HEK293 (cell line): ENCODE measurements around the gene IDI2.

Experiments
- CTCF ChIA-PET: fragments of 350-600 bp; formaldehyde crosslinking; extraction: SDS; loops from one replicate; lab custom pipeline; 2021; ENCODE audit warnings: antibody characterized with exemption; lab: Yijun Ruan, JAX
- POLR2A ChIA-PET: fragments of 300-600 bp; formaldehyde crosslinking; extraction: SDS; loops from one replicate; lab custom pipeline; 2020; ENCODE audit warnings: antibody characterized with exemption, inconsistent platforms; lab: Yijun Ruan, JAX
- H3K27ac ChIP-seq: fragments of 200-500 bp; sonication (Bioruptor generic); 2 replicates; pipeline ENCODE4 v1.5.1; 2014; ENCODE audit warnings: low read depth, low read length, control low read depth, inconsistent platforms; ENCODE audit errors: extremely low read depth
- H3K36me3 ChIP-seq, 2 experiments: fragments of 200-500 bp in 1 of 2; sonication (Bioruptor generic) in 1 of 2; 1 replicate in 1 of 2; 2 replicates in 1 of 2; pipeline ENCODE4 v1.5.1; 2014 to 2017; ENCODE audit warnings: inconsistent platforms in 2 of 2, low read length in 2 of 2; ENCODE audit not compliant: control insufficient read depth in 2 of 2, insufficient read depth in 1 of 2
- H3K4me1 ChIP-seq: fragments of 200-500 bp; sonication (Bioruptor generic); 2 replicates; pipeline ENCODE4 v1.5.1; 2014; ENCODE audit warnings: mild to moderate bottlenecking, low read length, inconsistent platforms; ENCODE audit not compliant: control insufficient read depth, insufficient read depth
- H3K4me3 ChIP-seq: 2 replicates; pipeline ENCODE4 v1.5.1; 2011; ENCODE audit warnings: low read depth, mild to moderate bottlenecking, control low read depth, low read length, moderate library complexity
- H3K9me3 ChIP-seq: fragments of 200-500 bp; sonication (Bioruptor generic); 2 replicates; pipeline ENCODE4 v1.5.1; 2014; ENCODE audit warnings: low read depth, low read length, inconsistent platforms; ENCODE audit not compliant: control insufficient read depth, insufficient read depth
- BCL11B ChIP-seq: fragments of 450-650 bp; formaldehyde crosslinking; IDR thresholded peaks from 2 replicates; pipeline ENCODE4 v1.5.1; 2016; ENCODE audit warnings: low read depth, missing biosample characterization, missing genetic modification characterization
- GLI2 ChIP-seq: fragments of 450-650 bp; formaldehyde crosslinking; IDR thresholded peaks from 2 replicates; pipeline ENCODE4; 2017; ENCODE audit warnings: missing biosample characterization, missing genetic modification characterization, low read depth, borderline replicate concordance
- HOXD13 ChIP-seq: sonication (generic); formaldehyde crosslinking; IDR thresholded peaks from 2 replicates; pipeline ENCODE4 v1.8.0; 2022; ENCODE audit warnings: missing genetic modification reagents, borderline replicate concordance
- INSM2 ChIP-seq: fragments of 450-650 bp; formaldehyde crosslinking; IDR thresholded peaks from 2 replicates; pipeline ENCODE4 v1.5.1; 2016; ENCODE audit warnings: missing biosample characterization, missing genetic modification characterization
- KLF7 ChIP-seq: fragments of 450-650 bp; formaldehyde crosslinking; IDR thresholded peaks from 2 replicates; pipeline ENCODE4 v1.5.1; 2016; ENCODE audit warnings: missing biosample characterization, missing genetic modification characterization, borderline replicate concordance
- MYNN ChIP-seq: fragments of 450-650 bp; formaldehyde crosslinking; IDR thresholded peaks from 2 replicates; pipeline ENCODE4 v1.5.1; 2016; ENCODE audit warnings: missing biosample characterization, missing genetic modification characterization, borderline replicate concordance
- RBAK ChIP-seq: fragments of 450-650 bp; formaldehyde crosslinking; IDR thresholded peaks from 2 replicates; pipeline ENCODE4 v1.5.1; 2016; ENCODE audit warnings: missing biosample characterization, missing genetic modification characterization
- SP7 ChIP-seq: fragments of 450-650 bp; formaldehyde crosslinking; IDR thresholded peaks from 2 replicates; pipeline ENCODE4 v1.5.1; 2016; ENCODE audit warnings: missing biosample characterization, missing genetic modification characterization
- ZBTB11 ChIP-seq: fragments of 450-650 bp; formaldehyde crosslinking; conservative IDR thresholded peaks from 2 replicates; pipeline ENCODE4 v1.5.1; 2016; ENCODE audit warnings: low read depth, missing biosample characterization, missing genetic modification characterization
- ZBTB17 ChIP-seq: fragments of 450-650 bp; formaldehyde crosslinking; IDR thresholded peaks from 2 replicates; pipeline ENCODE4 v1.5.1; 2016; ENCODE audit warnings: missing biosample characterization, missing genetic modification characterization
- ZBTB20 ChIP-seq: fragments of 450-650 bp; formaldehyde crosslinking; IDR thresholded peaks from 2 replicates; pipeline ENCODE4 v1.5.1; 2016; ENCODE audit warnings: missing biosample characterization, missing genetic modification characterization
- ZBTB44 ChIP-seq: fragments of 450-650 bp; IDR thresholded peaks from 2 replicates; pipeline ENCODE4 v1.5.1; 2018; ENCODE audit warnings: missing biosample characterization, mild to moderate bottlenecking, missing genetic modification characterization
- ZFP3 ChIP-seq: fragments of 450-650 bp; formaldehyde crosslinking; IDR thresholded peaks from 2 replicates; pipeline ENCODE4 v1.5.1; 2016; ENCODE audit warnings: low read depth, missing biosample characterization, missing genetic modification characterization
- ZNF132 ChIP-seq: fragments of 450-650 bp; formaldehyde crosslinking; IDR thresholded peaks from 2 replicates; pipeline ENCODE4 v1.5.1; 2017; ENCODE audit warnings: missing biosample characterization, missing genetic modification characterization, borderline replicate concordance
- ZNF140 ChIP-seq: fragments of 450-650 bp; formaldehyde crosslinking; IDR thresholded peaks from 2 replicates; pipeline ENCODE4 v1.5.1; 2016; ENCODE audit warnings: missing biosample characterization, missing genetic modification characterization
- ZNF18 ChIP-seq: fragments of 450-650 bp; formaldehyde crosslinking; IDR thresholded peaks from 2 replicates; pipeline ENCODE4 v1.5.1; 2016; ENCODE audit warnings: missing biosample characterization, missing genetic modification characterization
- ZNF2 ChIP-seq: fragments of 450-650 bp; formaldehyde crosslinking; IDR thresholded peaks from 2 replicates; pipeline ENCODE4 v1.5.1; 2016; ENCODE audit warnings: missing biosample characterization, missing genetic modification characterization
- ZNF211 ChIP-seq: fragments of 450-650 bp; formaldehyde crosslinking; IDR thresholded peaks from 2 replicates; pipeline ENCODE4 v1.5.1; 2016; ENCODE audit warnings: low read depth, missing biosample characterization, missing genetic modification characterization
- ZNF24 ChIP-seq: fragments of 450-650 bp; formaldehyde crosslinking; IDR thresholded peaks from 2 replicates; pipeline ENCODE4 v1.5.1; 2016; ENCODE audit warnings: missing biosample characterization, missing genetic modification characterization
- ZNF324 ChIP-seq: fragments of 450-650 bp; formaldehyde crosslinking; IDR thresholded peaks from 2 replicates; pipeline ENCODE4 v1.5.1; 2016; ENCODE audit warnings: missing biosample characterization, missing genetic modification characterization
- ZNF48 ChIP-seq: fragments of 450-650 bp; formaldehyde crosslinking; IDR thresholded peaks from 2 replicates; pipeline ENCODE4 v1.5.1; 2016; ENCODE audit warnings: missing biosample characterization, missing genetic modification characterization
- ZNF571 ChIP-seq: fragments of 450-650 bp; formaldehyde crosslinking; IDR thresholded peaks from 2 replicates; pipeline ENCODE4 v1.5.0; 2017; ENCODE audit warnings: missing biosample characterization, missing genetic modification characterization
- ZNF600 ChIP-seq: fragments of 450-650 bp; formaldehyde crosslinking; IDR thresholded peaks from 2 replicates; pipeline ENCODE4 v1.5.1; 2016; ENCODE audit warnings: missing biosample characterization, missing genetic modification characterization
- ZNF785 ChIP-seq: fragments of 450-650 bp; formaldehyde crosslinking; IDR thresholded peaks from 2 replicates; pipeline ENCODE4 v1.5.1; 2016; ENCODE audit warnings: missing biosample characterization, missing genetic modification characterization

The IDI2 gene

GRCh38 chr10:1050554-1050953 lies 24.9 kb upstream of the IDI2 start:
- TF ChIP-seq HOXD13 = no peak
- 0 out of 2 replicates have a peak, but pooled peaks have one; percentile 8 for TF ChIP-seq SP7 (tag by site-specific recombination)
- 0 out of 2 replicates have a peak, but pooled peaks have one; percentile 34 for TF ChIP-seq INSM2 (tag by site-specific recombination)
- TF ChIP-seq ZNF18 = peak; percentile 78
- TF ChIP-seq ZNF785 = no peak
- no peak for TF ChIP-seq ZFP3 (tag by site-specific recombination)
- 0 out of 2 replicates have a peak, but pooled peaks have one; percentile 8 for TF ChIP-seq ZBTB44 (tag by site-specific recombination)
- TF ChIP-seq ZBTB17 = 0 out of 2 replicates have a peak, but pooled peaks have one; percentile 22
- TF ChIP-seq ZBTB20 = 0 out of 2 replicates have a peak, but pooled peaks have one; percentile 12
- peak; percentile 95 for TF ChIP-seq ZNF600 (tag by site-specific recombination)
- TF ChIP-seq ZNF571 (tag by site-specific recombination) = no peak
- Histone ChIP-seq H3K4me3 (peak overlapping the region; percentile 65), H3K9me3 (no peaks in the 10 kb centered on the region), H3K36me3 (peaks cover 0 to 37% of the 10 kb centered on the region in 2 experiments), H3K27ac (no peak overlapping the region), H3K4me1 (peaks cover 9% of the 10 kb centered on the region)
- CTCF ChIA-PET = interaction anchor here (0.6 kb wide), 1 partner anchor 15 kb away, joined by 5 read pairs; no protein-coding TSS in a partner anchor
- POLR2A ChIA-PET = no interaction called here

- peak overlapping the region; percentile 97 for H3K27ac ChIP-seq
These were observed 24.5 kb upstream of the IDI2 start for GRCh38 chr10:1050145-1050544.

GRCh38 chr10:1049425-1049958 lies 23.8 kb upstream of the IDI2 start:
- Histone ChIP-seq H3K4me1 (0 out of 2 replicates have a peak, but pooled peaks cover 4% of the 10 kb centered on the region), H3K36me3 (peaks cover 0 to 33% of the 10 kb centered on the region in 2 experiments), H3K4me3 (peak overlapping the region; percentile 65), H3K27ac (peak overlapping the region; percentile 97), H3K9me3 (no peaks in the 10 kb centered on the region)
- POLR2A ChIA-PET = interaction anchor here (0.6 to 1.7 kb wide), 26 partner anchors 10 to 971 kb away, joined by 3 to 10 read pairs (median 4); partner anchors contain the start of genes ADARB2, GTPBP4, IDI2 and LARP4B
- CTCF ChIA-PET = interaction anchor here (0.6 kb wide), 2 partner anchors 156 to 1951 kb away, joined by 3 to 4 read pairs; no protein-coding TSS in a partner anchor
- no peak for TF ChIP-seq ZNF132
- TF ChIP-seq ZNF324 (tag by site-specific recombination) = 0 out of 2 replicates have a peak, but pooled peaks have one; percentile 21
- TF ChIP-seq KLF7 (tag by site-specific recombination) = no peak
- TF ChIP-seq INSM2 (tag by site-specific recombination) = 0 out of 2 replicates have a peak, but pooled peaks have one; percentile 1
- TF ChIP-seq ZNF2 (tag by site-specific recombination) = 0 out of 2 replicates have a peak, but pooled peaks have one; percentile 14
- peak; percentile 21; the same call in 1 of the 2 replicates for TF ChIP-seq ZBTB11
- TF ChIP-seq ZNF48 (tag by site-specific recombination) = no peak
- TF ChIP-seq ZBTB20 = peak; percentile 31; the same call in 1 of the 2 replicates

More at GRCh38 chr10:1050145-1050544, 24.5 kb upstream of the IDI2 start:
- Histone ChIP-seq H3K36me3 (peaks cover 0 to 37% of the 10 kb centered on the region in 2 experiments), H3K4me3 (peak overlapping the region; percentile 65), H3K9me3 (no peaks in the 10 kb centered on the region), H3K4me1 (peaks cover 7% of the 10 kb centered on the region)
- ChIA-PET CTCF (interaction anchor here (0.6 kb wide), 2 partner anchors 15 to 1950 kb away, joined by 3 to 5 read pairs; no protein-coding TSS in a partner anchor), POLR2A (interaction anchor here (1.1 to 1.7 kb wide), 2 partner anchors 64 to 491 kb away, joined by 3 to 5 read pairs; no protein-coding TSS in a partner anchor)
- TF ChIP-seq MYNN (tag by site-specific recombination) = peak; percentile 74; the same call in 1 of the 2 replicates
- TF ChIP-seq GLI2 = no peak
- TF ChIP-seq ZNF211 (tag by site-specific recombination) = no peak
- TF ChIP-seq ZNF24 (tag by site-specific recombination) = no peak
- TF ChIP-seq RBAK = no peak
- no peak for TF ChIP-seq ZNF140 (tag by site-specific recombination)
- no peak for TF ChIP-seq BCL11B
